Inferior parietal cortex (tissue), 1 donor: ENCODE measurements around the gene RFTN1.
A peak's percentile ranks its signal among the peaks of the same experiment; 100 is the strongest.

ENCODE experiments used
- DNase-seq: peaks from one replicate; pipeline ENCODE4 v3.0.0-alpha.2; 2016; ENCODE audit errors: extremely low spot score

RFTN1 gene

DNA sequence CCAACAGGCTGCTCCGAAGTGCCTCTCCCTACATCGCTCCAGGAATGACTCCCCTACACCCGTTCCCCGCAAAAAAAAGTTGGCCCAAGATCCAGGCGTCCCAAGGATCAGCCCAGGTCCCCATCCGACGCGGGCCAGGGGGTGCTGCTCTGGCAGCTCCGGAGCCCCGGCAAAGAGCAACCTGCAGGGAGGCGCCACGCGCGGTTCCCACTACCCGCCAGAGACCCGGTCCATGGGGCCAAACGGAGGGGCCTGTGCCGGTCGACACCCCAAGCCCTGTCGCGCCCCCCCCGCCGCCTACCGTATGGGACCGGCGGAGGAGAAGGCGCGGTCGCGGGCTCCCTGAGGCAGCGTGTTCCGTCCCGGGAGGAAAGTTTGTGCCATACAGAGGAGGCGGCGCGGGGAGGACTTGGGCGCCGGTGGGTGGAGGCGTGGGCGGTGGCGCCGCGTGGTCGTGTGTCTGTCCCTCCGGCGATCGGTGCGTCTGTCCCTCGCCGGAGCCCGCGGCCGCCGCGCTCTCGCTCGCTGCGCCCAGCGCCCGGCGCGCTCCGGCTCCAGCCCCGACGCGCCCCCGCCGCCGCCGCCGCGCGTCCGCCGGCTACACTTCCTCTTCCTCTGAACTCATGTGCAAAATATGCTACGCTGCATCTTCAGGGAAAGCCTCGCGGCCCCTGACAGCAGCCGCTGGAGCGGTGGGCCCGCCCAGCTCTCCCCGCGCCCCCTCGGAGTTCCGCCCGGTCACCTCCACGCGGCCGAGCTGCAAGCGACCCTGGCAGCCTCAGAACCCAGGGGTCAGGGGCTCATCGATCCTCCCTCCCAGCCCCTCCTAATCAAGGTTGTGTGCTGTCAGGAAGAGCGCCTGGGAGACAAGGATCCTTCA lies at the start of gene RFTN1:
TSS of gene RFTN1 (minus strand) at position 559 of the 880 bp plus-strand sequence. CDS start 19,830 bp downstream, outside the sequence.
- no peak for DNase-seq

- DNase-seq: no peak
Measured at GRCh38 chr3:16559653-16560365, 46.3 kb upstream of the RFTN1 start.

- DNase-seq: no peak
Measured at GRCh38 chr3:16554126-16554525, 40.6 kb upstream of the RFTN1 start.

- DNase-seq: no peak
Measured at GRCh38 chr3:16552757-16553156, 39.3 kb upstream of the RFTN1 start.

DNA sequence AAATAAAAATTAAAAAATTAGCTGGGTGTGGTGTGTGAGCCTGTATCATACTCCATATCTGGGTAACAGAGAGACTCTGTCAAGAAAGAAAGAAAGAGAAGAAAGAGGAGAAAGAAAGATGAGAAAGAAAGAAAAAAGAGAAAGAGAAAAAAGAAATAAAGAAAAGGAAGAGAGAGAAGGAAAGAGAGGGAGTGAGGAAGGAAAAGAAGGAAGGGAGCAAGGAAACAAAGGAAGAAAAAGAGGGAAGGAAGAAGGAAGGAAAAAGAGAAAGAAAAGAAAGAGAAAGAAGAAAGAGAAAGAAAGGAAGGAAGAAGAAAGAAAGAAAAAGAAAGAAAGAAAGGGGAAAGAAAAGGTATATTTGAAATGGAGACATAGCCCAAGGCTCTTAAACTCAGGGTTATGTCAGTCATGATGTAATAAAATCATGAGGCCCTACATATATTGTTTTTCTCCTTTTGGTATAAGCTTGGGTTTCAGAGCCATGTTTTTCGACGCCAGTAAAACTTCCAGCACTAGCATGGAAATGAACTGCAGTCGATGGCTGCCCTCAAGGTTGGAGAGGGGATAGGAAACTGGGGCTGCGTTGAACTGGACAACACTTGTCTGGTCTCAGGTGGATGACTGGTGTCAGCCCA lies 38.0 kb upstream of the RFTN1 start:
- DNase-seq: no peak

DNA sequence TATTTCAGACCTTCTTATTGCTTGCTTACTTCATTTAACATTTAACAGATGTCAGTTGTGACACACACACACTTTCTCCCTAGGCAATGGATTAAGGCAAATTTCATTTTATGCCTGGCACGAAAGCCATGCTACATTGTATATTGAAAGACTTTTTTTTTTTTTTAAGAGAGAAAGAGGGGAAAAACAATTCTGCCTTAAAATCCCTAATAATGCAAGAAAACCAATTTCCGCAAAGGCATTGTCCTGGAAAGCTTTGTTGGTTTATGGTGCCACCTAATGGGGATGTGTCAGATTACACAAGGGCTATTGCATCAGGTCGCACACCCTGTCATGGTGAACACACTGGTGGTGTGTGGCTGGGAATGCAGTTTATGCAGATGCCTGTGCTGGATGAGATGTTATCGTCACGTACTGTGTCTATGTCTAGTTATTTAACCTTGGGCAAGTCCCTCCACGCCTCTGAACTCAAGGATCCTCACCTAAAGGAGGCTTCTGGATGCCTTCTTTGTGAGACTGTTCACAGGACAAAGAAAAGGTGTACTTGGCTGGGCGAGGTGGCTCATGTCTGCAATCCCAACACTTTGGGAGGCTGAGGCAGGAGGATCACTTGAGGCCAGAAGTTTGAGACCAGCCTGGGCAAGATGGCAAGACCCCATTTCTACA lies 37.3 kb upstream of the RFTN1 start:
- DNase-seq: peak; percentile 95

DNA sequence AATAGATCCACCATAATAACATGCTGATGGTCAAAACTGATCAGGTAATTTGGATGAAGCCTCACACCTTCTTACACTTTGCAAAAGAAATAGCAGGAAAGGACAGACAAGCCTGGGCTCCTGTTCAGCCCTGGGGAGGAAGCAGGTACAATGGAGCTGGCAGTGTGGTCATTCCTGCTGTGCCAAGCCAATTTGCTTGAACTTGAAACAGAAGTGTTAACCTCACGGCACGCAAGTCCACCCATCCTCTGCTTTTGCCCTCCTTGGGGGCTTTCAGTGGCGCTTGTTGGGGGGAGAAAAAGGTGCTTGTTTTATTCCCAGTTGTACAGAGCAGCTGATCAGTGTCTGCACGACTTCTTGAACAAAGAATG lies 36.8 kb upstream of the RFTN1 start:
- DNase-seq: no peak

- no peak for DNase-seq
Measured at GRCh38 chr3:16548721-16549120, 35.2 kb upstream of the RFTN1 start.

DNA sequence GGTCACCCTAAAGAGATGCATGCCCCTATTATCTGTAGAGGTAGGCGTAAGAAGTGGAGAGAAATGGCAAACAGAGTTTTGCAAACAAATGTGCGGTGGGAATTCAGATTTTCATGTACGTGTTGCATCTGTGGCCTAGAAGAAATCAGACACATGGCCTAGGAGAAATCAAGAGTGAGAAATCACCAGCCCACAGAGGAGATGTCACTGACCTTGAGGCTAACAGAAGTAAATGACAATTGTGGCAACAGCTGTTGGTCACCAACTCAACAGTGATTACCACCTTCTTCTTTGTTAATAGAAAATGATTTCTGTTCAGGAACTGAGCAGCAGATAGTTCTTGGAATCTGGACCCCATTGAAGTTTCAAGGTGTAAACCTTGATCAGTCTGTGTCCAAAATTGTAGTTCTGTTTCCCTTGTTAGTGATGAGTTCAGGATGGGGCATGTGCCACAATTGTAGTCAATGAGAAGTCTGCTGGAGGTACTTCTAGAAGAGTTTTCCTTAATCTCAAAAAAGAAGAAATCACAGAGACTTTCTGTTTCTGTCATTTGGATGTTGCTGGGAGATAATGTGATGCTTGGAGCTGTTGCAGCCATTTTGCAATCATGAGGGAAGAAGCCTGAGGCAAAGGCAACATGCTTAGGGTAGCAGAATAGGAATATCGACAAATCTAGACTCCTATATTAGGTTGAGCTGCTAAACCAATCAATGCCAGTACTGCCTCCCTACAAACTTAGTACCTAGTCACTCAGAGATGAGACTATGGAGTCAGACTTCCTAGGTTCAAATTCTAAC lies 34.3 kb upstream of the RFTN1 start:
- DNase-seq: no peak

GRCh38 chr3:16546186-16547010 lies 32.9 kb upstream of the RFTN1 start:
- DNase-seq: no peak

DNA sequence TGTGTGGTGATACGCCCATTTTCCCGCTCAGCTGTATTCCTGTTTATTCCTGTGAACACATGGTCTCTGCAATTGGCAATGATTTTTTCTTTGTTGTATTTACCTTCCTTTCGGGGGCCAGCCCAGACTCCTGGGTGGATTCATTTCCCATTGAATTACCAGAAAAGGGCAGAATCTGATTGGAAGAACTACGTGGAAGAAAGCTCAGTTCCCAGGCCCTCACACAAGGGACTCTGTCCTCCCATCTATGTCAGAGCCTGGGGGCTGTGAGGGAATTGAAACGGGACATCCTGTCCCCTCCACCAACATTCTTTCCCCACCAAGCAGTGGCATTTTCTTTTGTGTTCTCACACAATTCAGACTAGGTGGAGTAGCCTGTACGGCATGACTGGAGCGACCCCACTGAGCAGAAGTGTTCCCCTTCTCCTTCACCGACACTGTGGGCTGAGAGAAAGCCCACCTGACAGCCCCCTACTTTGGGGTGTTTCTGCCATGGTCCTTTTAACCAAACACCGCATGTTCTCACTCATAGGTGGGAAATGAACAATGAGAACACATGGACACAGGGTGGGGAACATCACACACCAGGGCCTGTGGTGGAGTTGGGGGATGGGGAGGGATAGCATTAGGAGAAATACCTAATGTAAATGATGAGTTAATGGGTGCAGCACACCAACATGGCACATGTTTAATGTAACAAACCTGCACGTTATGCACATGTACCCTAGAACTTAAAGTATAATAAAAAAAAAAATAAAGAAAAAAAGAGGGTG lies 32.1 kb upstream of the RFTN1 start:
- DNase-seq: no peak

DNA sequence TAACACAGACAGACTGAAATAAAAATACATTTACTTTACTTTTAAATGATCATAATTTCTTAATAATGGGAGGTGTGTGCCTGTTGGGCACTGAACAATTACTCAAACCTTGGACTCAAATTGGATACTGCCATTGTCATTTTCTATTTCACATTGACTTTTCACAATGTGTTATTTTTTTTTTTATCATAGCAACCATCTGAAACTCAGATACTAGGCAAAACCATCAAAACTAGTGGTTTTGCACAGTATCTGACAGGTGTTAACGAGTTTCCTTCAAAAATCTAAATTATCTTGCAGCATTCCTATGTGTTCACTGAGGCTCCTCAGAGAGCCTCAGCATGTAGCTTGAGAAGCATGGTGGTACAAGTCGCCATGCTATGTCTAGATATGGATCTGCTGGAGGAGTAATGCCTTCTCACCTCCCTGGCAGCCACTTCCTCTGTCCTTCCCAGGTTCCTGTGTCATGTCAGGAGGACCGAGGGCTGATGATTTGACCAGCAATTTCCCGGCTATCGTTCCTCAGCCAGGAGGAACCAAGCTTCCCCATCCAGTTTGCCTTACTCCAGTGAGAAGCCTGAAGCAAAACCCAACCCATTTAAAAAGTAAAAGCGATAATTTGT lies 29.9 kb upstream of the RFTN1 start:
- no peak for DNase-seq

DNA sequence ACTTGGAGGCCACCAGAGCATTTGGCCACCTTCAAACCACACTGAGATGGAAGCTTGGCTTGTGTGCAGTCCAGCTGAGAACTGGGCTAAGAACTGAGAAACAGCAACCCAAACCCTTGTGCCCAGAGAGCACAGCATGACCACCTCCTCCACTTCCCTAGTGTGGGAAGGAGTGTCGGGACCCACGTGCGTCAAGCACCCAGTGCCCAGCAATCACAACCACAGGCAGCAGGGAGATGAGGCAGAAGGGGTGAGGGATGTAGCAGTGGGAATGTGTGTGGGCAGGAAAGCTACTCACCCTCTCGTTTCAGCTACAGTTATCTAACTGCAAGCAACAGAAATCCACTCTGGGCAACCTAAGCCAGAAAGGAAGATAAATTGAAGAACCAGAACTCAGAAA lies 25.0 kb upstream of the RFTN1 start:
- no peak for DNase-seq

- no peak for DNase-seq
Measured at GRCh38 chr3:16536996-16537395, 23.5 kb upstream of the RFTN1 start.

- DNase-seq: no peak
Measured at GRCh38 chr3:16536344-16536663, 22.8 kb upstream of the RFTN1 start.

GRCh38 chr3:16534640-16535262 lies 21.3 kb upstream of the RFTN1 start:
- DNase-seq: no peak

DNA sequence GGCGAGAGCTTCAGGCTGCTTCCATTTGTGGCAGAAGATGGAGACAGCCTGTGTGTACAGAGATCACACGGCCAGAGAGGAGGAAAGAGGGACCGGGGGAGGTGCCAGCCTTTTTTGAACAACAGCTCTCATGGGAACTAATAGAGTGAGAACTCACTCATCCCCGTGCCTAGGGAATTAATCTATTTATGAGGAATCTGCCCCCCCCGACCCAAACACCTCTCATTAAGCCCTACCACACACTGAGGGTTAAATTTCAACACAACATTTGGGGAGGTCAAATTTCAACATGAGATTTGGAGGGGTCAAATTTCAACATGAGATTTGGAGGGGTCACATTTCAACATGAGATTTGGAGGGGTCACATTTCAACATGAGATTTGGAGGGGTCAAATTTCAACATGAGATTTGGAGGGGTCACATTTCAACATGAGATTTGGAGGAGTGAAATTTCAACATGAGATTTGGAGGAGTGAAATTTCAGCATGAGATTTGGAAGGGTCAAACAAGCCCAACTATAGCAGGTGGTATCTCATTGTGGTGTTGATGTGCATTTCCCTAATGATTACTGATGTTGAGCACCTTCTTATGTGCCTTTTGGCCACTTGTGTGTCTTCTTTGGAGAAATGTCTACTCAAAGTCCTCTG lies 20.6 kb upstream of the RFTN1 start:
- no peak for DNase-seq

GRCh38 chr3:16529264-16529663 lies 15.8 kb upstream of the RFTN1 start:
- DNase-seq: no peak
